GM12801 (cell line): ENCODE data around the gene CRYBB3.

Experiments used
- TF ChIP-seq, protein P1 (sequence below): IDR thresholded peaks from one replicate; pipeline ENCODE4 v1.5.1; 2011; ENCODE audit warnings: control low read depth; ENCODE audit not compliant: insufficient read length; ENCODE audit errors: extremely low read depth

The CRYBB3 gene

DNA sequence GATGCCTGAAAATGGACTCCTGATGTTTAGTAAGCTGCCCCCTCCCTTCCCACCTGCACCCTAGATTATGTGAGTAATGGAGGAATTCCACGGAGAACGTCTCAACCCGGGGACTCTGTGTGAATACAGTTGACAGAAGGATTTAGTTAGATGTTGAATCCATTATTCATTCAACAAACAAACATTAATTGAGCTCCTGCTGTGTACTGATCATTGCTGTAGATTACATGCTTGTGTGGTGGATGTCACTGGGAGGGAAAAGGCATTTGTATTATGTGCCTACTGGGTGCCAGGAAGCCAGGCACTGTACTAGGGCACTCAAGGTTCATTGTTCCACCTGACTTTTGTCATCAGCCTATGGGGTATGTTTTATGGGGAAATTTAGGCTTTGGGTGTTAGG is 22.9 kb upstream of the CRYBB3 start:
- TF ChIP-seq, protein P1, sequence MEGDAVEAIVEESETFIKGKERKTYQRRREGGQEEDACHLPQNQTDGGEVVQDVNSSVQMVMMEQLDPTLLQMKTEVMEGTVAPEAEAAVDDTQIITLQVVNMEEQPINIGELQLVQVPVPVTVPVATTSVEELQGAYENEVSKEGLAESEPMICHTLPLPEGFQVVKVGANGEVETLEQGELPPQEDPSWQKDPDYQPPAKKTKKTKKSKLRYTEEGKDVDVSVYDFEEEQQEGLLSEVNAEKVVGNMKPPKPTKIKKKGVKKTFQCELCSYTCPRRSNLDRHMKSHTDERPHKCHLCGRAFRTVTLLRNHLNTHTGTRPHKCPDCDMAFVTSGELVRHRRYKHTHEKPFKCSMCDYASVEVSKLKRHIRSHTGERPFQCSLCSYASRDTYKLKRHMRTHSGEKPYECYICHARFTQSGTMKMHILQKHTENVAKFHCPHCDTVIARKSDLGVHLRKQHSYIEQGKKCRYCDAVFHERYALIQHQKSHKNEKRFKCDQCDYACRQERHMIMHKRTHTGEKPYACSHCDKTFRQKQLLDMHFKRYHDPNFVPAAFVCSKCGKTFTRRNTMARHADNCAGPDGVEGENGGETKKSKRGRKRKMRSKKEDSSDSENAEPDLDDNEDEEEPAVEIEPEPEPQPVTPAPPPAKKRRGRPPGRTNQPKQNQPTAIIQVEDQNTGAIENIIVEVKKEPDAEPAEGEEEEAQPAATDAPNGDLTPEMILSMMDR: no peak

- TF ChIP-seq, protein P1: no peak
Measured at GRCh38 chr22:25177226-25177625, 22.4 kb upstream of the CRYBB3 start.

DNA sequence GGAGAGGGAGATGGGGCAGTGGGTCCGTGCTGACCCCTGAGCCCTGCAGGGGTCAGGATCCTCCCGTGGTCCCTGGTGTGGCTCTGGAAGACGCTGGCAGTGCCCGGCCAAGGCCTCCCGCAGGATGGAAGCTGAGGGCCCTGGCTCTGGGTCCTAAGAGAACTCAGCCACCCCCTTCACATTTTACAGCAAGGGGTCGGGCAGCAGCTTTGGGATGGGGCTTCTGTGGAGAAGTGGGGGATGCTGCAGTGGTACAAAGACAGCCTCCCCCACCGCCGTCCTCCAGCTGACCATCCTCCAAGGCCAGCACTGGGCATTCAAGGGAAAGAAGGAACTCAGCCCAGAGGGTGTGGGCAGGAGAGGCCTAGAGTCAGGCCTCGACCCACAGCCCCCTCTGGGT is 21.8 kb upstream of the CRYBB3 start:
- TF ChIP-seq, protein P1: no peak

- TF ChIP-seq, protein P1: no peak
Measured at GRCh38 chr22:25182131-25183110, 17.2 kb upstream of the CRYBB3 start.

GRCh38 chr22:25183949-25184619 is 15.6 kb upstream of the CRYBB3 start:
- TF ChIP-seq, protein P1: no peak

GRCh38 chr22:25186140-25186539 is 13.5 kb upstream of the CRYBB3 start:
- TF ChIP-seq, protein P1: no peak

DNA sequence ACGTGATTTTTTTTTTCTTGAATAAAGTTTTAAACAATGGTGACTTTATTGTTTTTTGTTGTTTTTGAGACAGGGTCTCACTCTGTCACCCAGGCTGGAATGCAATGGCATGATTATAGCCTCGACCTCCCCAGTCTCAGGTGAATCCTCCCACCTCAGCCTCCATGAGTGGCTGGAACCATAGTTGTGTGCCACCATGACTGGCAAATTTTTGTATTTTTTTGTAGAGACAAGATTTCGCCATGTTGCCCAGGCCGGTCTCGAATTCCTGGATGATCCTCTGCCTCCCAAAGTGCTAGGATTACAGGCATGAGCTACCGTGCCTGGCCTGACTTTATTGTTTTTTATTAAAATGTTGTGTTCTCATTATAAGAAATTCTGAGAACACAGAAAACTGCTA is 12.2 kb upstream of the CRYBB3 start:
- TF ChIP-seq, protein P1: no peak
